Heart left ventricle (tissue), 16 donors: ENCODE data around the gene PHACTR1. TPM values are rescaled to one million over a fixed set of nuclear protein-coding genes. Genes with fewer than 3 reads are reported as not detected.

Source experiments
- ATAC-seq, 4 donors: fragments of 200-7000 bp; cut with Tn5 transposase; one replicate each; pipeline ENCODE4 v1.9.1; 2020 to 2022; ENCODE audit warnings: moderate library complexity in 4 of 4, mild to moderate bottlenecking in 3 of 4, moderate number of reproducible peaks in 1 of 4
- DNase-seq, 5 donors: peaks; one replicate each; pipeline ENCODE4 v3.0.0-alpha.2; 2020
- H3K27ac ChIP-seq, 12 donors: fragments of 200-600 bp; sonication (generic) in 4 of 12; one replicate each; pipeline versions ENCODE4 v1.5.0 to v1.8.0; 2016 to 2022; ENCODE audit warnings: mild to moderate bottlenecking in 2 of 12
- H3K27me3 ChIP-seq, 9 donors: fragments of 200-600 bp; sonication (generic) in 2 of 9; one replicate each; pipeline versions ENCODE4 v1.5.1 to v1.8.0; 2016 to 2022; ENCODE audit warnings: mild to moderate bottlenecking in 3 of 9
- H3K36me3 ChIP-seq, 9 donors: fragments of 200-600 bp; sonication (generic) in 2 of 9; one replicate each; pipeline versions ENCODE4 v1.5.0 to v1.8.0; 2018 to 2022; ENCODE audit warnings: mild to moderate bottlenecking in 2 of 9
- H3K4me1 ChIP-seq, 12 donors: fragments of 200-600 bp; sonication (generic) in 4 of 12; one replicate each; pipeline versions ENCODE4 v1.5.0 to v1.8.0; 2016 to 2022; ENCODE audit warnings: mild to moderate bottlenecking in 3 of 12
- H3K4me3 ChIP-seq, 12 donors: fragments of 200-600 bp; sonication (generic) in 4 of 12; one replicate each; pipeline versions ENCODE4 v1.5.0 to v1.8.0; 2017 to 2022; ENCODE audit warnings: mild to moderate bottlenecking in 9 of 12, moderate library complexity in 4 of 12
- H3K9me3 ChIP-seq, 12 donors: fragments of 200-600 bp; sonication (generic) in 4 of 12; one replicate each; pipeline versions ENCODE4 v1.5.0 to v1.8.0; 2016 to 2022; ENCODE audit warnings: mild to moderate bottlenecking in 1 of 12
- CTCF ChIP-seq, 12 donors: fragments of 200-600 bp; sonication (generic) in 4 of 12; IDR thresholded peaks; one replicate each; pipeline versions ENCODE4 v1.5.0 to v1.8.0; 2018 to 2022; ENCODE audit warnings: antibody characterized with exemption in 12 of 12, mild to moderate bottlenecking in 5 of 12
- POLR2A ChIP-seq, 2 donors: fragments of 450-650 bp; IDR thresholded peaks; one replicate each; pipeline ENCODE4 v1.6.1; 2017; ENCODE audit warnings: antibody characterized with exemption in 2 of 2, mild to moderate bottlenecking in 2 of 2, moderate library complexity in 2 of 2
- WGBS, 4 donors: extraction: QIAGEN DNeasy Blood & Tissue Kit in 2 of 4; methylation state at CpG; one replicate each; pipeline versions ENCODE4 v1.1.5 to v1.1.7; 2013 to 2018; 5-methylcytosine and 5-hydroxymethylcytosine counted together
- intact Hi-C, 10 donors: fragments of 100-400 bp; cut with DNase I; formaldehyde crosslinking; loops; one replicate each; pipeline versions ENCODE4 v1.11.1 to v1.14.2; 2022
- polyA plus RNA-seq, 2 donors: library from polyadenylated mRNA; stranded (reverse); fragments of 200-250 nt; gene quantifications; one replicate each; pipeline ENCODE4 v1.2.3, GENCODE V29; 2013
- total RNA-seq, 9 donors: library from RNA; depleted of rRNA in 2 of 9; stranded (reverse); fragments of >200 nt in 2 of 9; fragmentation: NEBNext Ultra II Directional in 3 of 9; extraction: Animal tissue kit (Norgen Biotek cat#: 25700) in 3 of 9; gene quantifications; one replicate each; pipeline versions ENCODE4 v1.1.0 to v1.2.4, GENCODE V29; 2016 to 2023
- donor health status: ischemic (EF 13 %, LVEDD 7.1; RV severe dilation, severe dysfunction).
- donor health status: healthy with polysubstance abuse.
- donor health status: DM: no; HTN: yes; CAD: no.
- donor health status: DM: no; HTN: no; CAD: no.
- donor health status: ischemic (EF 25% LVEDD 6.9; RV normal size, moderate dysfunction).
- donor health status: ischemic (EF 25% LVEDD 5.7; RV mildly dilated, moderate dysfunction).
- donor health status: healthy.
- donor health status: DM: yes; HTN: yes; CAD: no.
- donor health status: ischemic (EF 35%, LVEDD 5.7; RV mildly dilated, moderate dysfunction).
- donor health status: nonischemic (EF 11% LVEDD 7.7; RV severe dilation, severe dysfunction).
- donor health status: DM: yes; HTN: yes; CAD: no.
- donor health status: PGD.
- donor health status: ischemic (EF 29% LVEDD 5.4; RV normal size, mild dysfunction).
- donor health status: nonischemic (EF 23%, LVEDD 6.1; RV moderate dilation, normal function).

Gene PHACTR1
- total and polyA plus RNA-seq, 11 donors = 21.2 to 238 (median 87.4) TPM

- peak in 3 of 4 donors; percentile 33 to 65 (median 56) for ATAC-seq
- no peaks in the 10 kb centered on the region for H3K36me3 ChIP-seq
- H3K4me1 ChIP-seq = peaks cover 0 to 51% (median 21%) of the 10 kb centered on the region in 12 donors
- 61 to 72% (median 65%) methylated on average over 4 of the region's 4 CpGs for WGBS, 4 donors
- H3K27ac ChIP-seq = peak overlapping the region in 3 of 12 donors; percentile 6 to 41 (median 27)
- no peaks in the 10 kb centered on the region for H3K27me3 ChIP-seq
- DNase-seq = no peak
- H3K9me3 ChIP-seq = no peaks in the 10 kb centered on the region
- no peak overlapping the region for H3K4me3 ChIP-seq
- TF ChIP-seq CTCF (IDR thresholded peaks at IDR 0.05) (no peak), POLR2A (IDR thresholded peaks at IDR 0.05) (no peak)
- intact Hi-C loops = no loop called here
These were observed 349.5 kb downstream of the PHACTR1 start for GRCh38 chr6:13066050-13066449.

GRCh38 chr6:13066820-13067219 is 350.3 kb downstream of the PHACTR1 start:
- ATAC-seq (no peak), DNase-seq (no peak)
- TF ChIP-seq POLR2A (IDR thresholded peaks at IDR 0.05) (no peak), CTCF (IDR thresholded peaks at IDR 0.05) (no peak)
- H3K4me3 ChIP-seq = no peak overlapping the region
- H3K4me1 ChIP-seq = peaks cover 0 to 59% (median 27%) of the 10 kb centered on the region in 12 donors
- 27 to 52% (median 44%) methylated on average over 1 of the region's 1 CpG for WGBS, 4 donors
- peak overlapping the region in 2 of 12 donors; percentile 5 to 83 for H3K27ac ChIP-seq
- intact Hi-C loops = no loop called here
- no peaks in the 10 kb centered on the region for H3K9me3 ChIP-seq
- no peaks in the 10 kb centered on the region for H3K27me3 ChIP-seq
- no peaks in the 10 kb centered on the region for H3K36me3 ChIP-seq

- H3K36me3 ChIP-seq = no peaks in the 10 kb centered on the region
- peaks cover 0 to 70% (median 33%) of the 10 kb centered on the region in 12 donors for H3K4me1 ChIP-seq
- peak overlapping the region in 11 of 12 donors; percentile 29 to 76 (median 55) for H3K27ac ChIP-seq
- peak in 2 of 4 donors; percentile 20 to 50 for ATAC-seq
- 49 to 60% (median 50%) methylated on average over 12 of the region's 12 CpGs for WGBS, 4 donors
- H3K9me3 ChIP-seq = no peaks in the 10 kb centered on the region
- DNase-seq = no peak
- TF ChIP-seq POLR2A (IDR thresholded peaks at IDR 0.05) (no peak), CTCF (IDR thresholded peaks at IDR 0.05) (no peak)
- no peak overlapping the region for H3K4me3 ChIP-seq
- no peaks in the 10 kb centered on the region for H3K27me3 ChIP-seq
- intact Hi-C loops = no loop called here
These were observed 352.1 kb downstream of the PHACTR1 start for GRCh38 chr6:13068586-13069210.

GRCh38 chr6:13071550-13072345 is 355.2 kb downstream of the PHACTR1 start:
- peak overlapping the region in 10 of 12 donors; percentile 7 to 63 (median 48) for H3K27ac ChIP-seq
- no peaks in the 10 kb centered on the region for H3K9me3 ChIP-seq
- TF ChIP-seq POLR2A (IDR thresholded peaks at IDR 0.05) = no peak
- no peak for TF ChIP-seq CTCF (IDR thresholded peaks at IDR 0.05)
- DNase-seq = no peak
- H3K27me3 ChIP-seq = no peaks in the 10 kb centered on the region
- no peak for ATAC-seq
- H3K4me1 ChIP-seq = peaks cover 4 to 85% (median 41%) of the 10 kb centered on the region in 12 donors
- 25 to 35% (median 34%) methylated on average over 6 of the region's 6 CpGs for WGBS, 4 donors
- no peaks in the 10 kb centered on the region for H3K36me3 ChIP-seq
- intact Hi-C loops = loop anchor here in 1 of 10 donors (10.0 kb wide), 1 partner anchor 57 kb away; no protein-coding TSS in a partner anchor
- H3K4me3 ChIP-seq = no peak overlapping the region
